Pancreas (tissue), 10 donors: ENCODE measurements around the gene RALBP1. TPM values are rescaled to one million over a fixed set of nuclear protein-coding genes. Genes with fewer than 3 reads are reported as not detected.
"Not testable (repeated sequence)": the region's sequence is repeated elsewhere in the genome, so short reads cannot be mapped to it uniquely, and the experiment has no call there.

Experiments
- ATAC-seq, 4 donors: fragments of 200-7000 bp; cut with Tn5 transposase; one replicate each; pipeline versions ENCODE4 v1.8.0 to v1.9.1; 2020; ENCODE audit warnings: mild to moderate bottlenecking in 4 of 4, moderate library complexity in 4 of 4
- DNase-seq, 6 donors: peaks; one replicate each; pipeline ENCODE4 v3.0.0-alpha.2; 2020
- FAIRE-seq: peaks from 2 replicates; lab custom pipeline; 2012; peaks lifted over from hg19 to GRCh38; lab: Jason Lieb, UNC
- H3K27ac ChIP-seq, 4 donors: fragments of 200-600 bp; sonication (generic); 1 replicate in 3 of 4; 2 replicates in 1 of 4; pipeline versions ENCODE4 v1.5.0 to v1.8.0; 2020
- H3K27me3 ChIP-seq, 4 donors: fragments of 200-600 bp; one replicate each; pipeline ENCODE4 v1.8.0; 2021
- H3K36me3 ChIP-seq, 3 donors: fragments of 200-600 bp; sonication (generic) in 1 of 3; one replicate each; pipeline versions ENCODE4 v1.5.0 to v1.8.0; 2020 to 2021
- H3K4me1 ChIP-seq, 3 donors: fragments of 200-600 bp; one replicate each; pipeline ENCODE4 v1.8.0; 2021
- H3K4me3 ChIP-seq, 4 donors: fragments of 200-600 bp; sonication (generic) in 2 of 4; one replicate each; pipeline versions ENCODE4 v1.5.0 to v1.8.0; 2020 to 2021
- H3K9me3 ChIP-seq, 4 donors: fragments of 200-600 bp; one replicate each; pipeline ENCODE4 v1.8.0; 2021
- WGBS, 2 donors: extraction: QIAGEN DNeasy Blood & Tissue Kit; methylation state at CpG; one replicate each; pipeline ENCODE4 v1.1.7; 2013; 5-methylcytosine and 5-hydroxymethylcytosine counted together
- intact Hi-C, 3 donors: fragments of 100-400 bp; cut with DNase I; formaldehyde crosslinking; loops; one replicate each; pipeline versions ENCODE4 v1.11.1 to v1.14.2; 2022
- polyA plus RNA-seq, 2 donors: library from polyadenylated mRNA; stranded (reverse); fragments of 200-250 nt; gene quantifications; one replicate each; pipeline ENCODE4 v1.2.3, GENCODE V29; 2013
- total RNA-seq, 6 donors: library from RNA; stranded (reverse); fragmentation: NEBNext Ultra II Directional in 4 of 6; extraction: Animal tissue kit (Norgen Biotek cat#: 25700) in 4 of 6; gene quantifications; one replicate each; pipeline versions ENCODE4 v1.2.1 to v1.2.4, GENCODE V29; 2021 to 2023
- TF ChIP-seq, protein P1 (sequence below), 4 donors: fragments of 200-600 bp; sonication (generic) in 3 of 4; IDR thresholded peaks; one replicate each; pipeline versions ENCODE4 v1.5.0 to v1.8.0; 2021; ENCODE audit warnings: antibody characterized with exemption in 4 of 4
- donor health status: healthy with polysubstance abuse.
- donor health status: DM: no; HTN: no; CAD: no; lungs with moderate emphysema.
- donor health status: DM: no; HTN: no; CAD: no.
- donor health status: control.
- donor health status: control.
- donor health status: Bipolar disorder and iron deficiency.
- donor health status: DM: yes; HTN: yes; CAD: no.
- donor health status: DM: no; HTN: no; CAD: no.
- donor health status: DM: no; HTN: no; CAD: no.
- donor health status: DM: yes; HTN: yes; CAD: no.

The RALBP1 gene
- total and polyA plus RNA-seq, 8 donors: 6.7 to 30.5 (median 12.9) TPM

DNA sequence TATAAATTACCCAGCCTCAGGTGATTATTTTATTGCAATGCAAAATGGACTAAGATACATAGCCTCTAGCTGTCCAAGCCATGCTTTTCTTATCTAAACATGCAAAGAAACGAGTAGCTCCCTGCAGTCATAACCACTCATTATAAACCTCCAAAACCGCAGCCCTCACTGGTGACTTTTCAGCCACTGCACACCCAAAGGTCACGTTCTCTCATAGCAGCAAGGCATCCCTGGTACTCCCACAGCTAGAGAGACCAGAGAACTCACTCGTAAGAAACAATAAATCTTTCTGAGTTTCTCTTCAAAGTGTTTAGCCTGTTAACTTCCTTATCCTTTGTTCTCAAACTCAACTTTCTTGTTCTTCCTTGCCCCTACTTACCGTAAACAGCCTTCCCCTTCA lies 28.5 kb upstream of the RALBP1 start:
- intact Hi-C loops: no loop called here
- WGBS, 2 donors: 59 to 62% methylated on average over 5 of the region's 5 CpGs
- FAIRE-seq: no peak

DNA sequence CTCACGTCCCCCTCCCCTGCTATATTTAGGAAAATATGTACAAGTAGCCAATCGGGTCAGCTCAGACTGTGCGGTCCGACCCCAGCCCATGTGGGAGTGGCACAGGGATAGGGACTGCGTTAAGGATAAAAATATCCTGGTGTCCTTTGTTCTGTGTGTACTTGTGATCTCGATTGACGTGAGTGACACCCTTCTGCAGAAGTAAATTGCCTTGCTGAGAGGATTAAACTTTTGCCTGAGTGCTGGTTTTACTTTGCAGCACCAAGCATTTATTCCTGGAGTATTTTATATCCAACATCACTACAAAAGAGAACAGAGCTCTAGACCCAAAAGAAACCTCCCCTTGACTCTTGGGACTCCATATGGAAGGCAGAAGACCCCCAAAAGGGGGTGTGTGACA lies 28.0 kb upstream of the RALBP1 start:
- 73 to 83% methylated on average over 7 of the region's 7 CpGs for WGBS, 2 donors
- Histone ChIP-seq H3K4me1 (no peaks in the 10 kb centered on the region), H3K36me3 (no peaks in the 10 kb centered on the region), H3K4me3 (no peak overlapping the region), H3K27ac (no peak overlapping the region), H3K9me3 (no peaks in the 10 kb centered on the region), H3K27me3 (no peaks in the 10 kb centered on the region)
- DNase-seq (no peak), ATAC-seq (no peak), FAIRE-seq (no peak)
- intact Hi-C loops: no loop called here
- TF ChIP-seq, protein P1, sequence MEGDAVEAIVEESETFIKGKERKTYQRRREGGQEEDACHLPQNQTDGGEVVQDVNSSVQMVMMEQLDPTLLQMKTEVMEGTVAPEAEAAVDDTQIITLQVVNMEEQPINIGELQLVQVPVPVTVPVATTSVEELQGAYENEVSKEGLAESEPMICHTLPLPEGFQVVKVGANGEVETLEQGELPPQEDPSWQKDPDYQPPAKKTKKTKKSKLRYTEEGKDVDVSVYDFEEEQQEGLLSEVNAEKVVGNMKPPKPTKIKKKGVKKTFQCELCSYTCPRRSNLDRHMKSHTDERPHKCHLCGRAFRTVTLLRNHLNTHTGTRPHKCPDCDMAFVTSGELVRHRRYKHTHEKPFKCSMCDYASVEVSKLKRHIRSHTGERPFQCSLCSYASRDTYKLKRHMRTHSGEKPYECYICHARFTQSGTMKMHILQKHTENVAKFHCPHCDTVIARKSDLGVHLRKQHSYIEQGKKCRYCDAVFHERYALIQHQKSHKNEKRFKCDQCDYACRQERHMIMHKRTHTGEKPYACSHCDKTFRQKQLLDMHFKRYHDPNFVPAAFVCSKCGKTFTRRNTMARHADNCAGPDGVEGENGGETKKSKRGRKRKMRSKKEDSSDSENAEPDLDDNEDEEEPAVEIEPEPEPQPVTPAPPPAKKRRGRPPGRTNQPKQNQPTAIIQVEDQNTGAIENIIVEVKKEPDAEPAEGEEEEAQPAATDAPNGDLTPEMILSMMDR (IDR thresholded peaks at IDR 0.05): no peak

More for the DNA sequence above, 28.5 kb upstream of the RALBP1 start:
- ATAC-seq (no peak), DNase-seq (no peak)
- TF ChIP-seq, protein P1 (IDR thresholded peaks at IDR 0.05): no peak
- Histone ChIP-seq H3K27ac (no peak overlapping the region), H3K27me3 (no peaks in the 10 kb centered on the region), H3K9me3 (no peaks in the 10 kb centered on the region), H3K4me1 (no peaks in the 10 kb centered on the region), H3K4me3 (no peak overlapping the region), H3K36me3 (no peaks in the 10 kb centered on the region)

DNA sequence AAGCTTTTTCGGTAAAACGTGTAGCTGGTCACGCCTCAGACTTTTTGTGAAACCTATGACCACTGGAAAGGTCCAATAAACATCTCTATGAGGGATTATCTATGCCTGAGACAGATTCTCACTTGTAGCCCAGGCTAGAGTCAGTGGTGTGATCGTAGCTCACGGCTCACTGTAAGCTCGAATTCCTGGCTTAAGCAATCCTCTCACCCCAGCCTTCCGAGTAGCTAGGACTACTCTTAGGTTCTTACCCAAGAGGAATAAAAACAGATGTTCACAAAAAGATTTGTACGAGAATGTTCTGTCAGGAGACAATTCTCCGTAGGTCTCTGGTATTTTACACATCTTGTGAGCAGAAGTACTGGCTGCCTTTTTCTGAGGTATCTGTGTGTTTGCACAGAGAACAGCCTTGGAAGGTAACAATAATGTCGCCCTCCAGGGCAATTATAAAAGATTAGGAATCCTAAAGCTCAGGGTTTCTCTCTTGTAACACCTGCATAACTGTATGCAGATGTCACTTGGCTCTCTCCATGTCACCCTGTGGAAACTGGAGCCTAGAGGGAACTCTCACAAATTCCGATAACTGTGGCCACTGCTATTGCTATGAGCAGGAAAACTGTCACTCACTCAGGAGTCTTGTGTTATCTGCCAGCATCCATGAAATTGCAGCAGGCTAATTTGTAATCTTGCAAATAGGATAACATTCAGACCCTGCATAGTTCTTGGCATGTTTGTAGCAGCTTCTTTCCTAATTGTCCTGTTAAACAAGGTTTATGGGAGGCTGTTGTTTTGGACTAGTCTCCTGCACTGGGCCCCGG lies 25.5 kb upstream of the RALBP1 start:
- H3K36me3 ChIP-seq: no peaks in the 10 kb centered on the region
- FAIRE-seq: no peak
- no peaks in the 10 kb centered on the region for H3K9me3 ChIP-seq
- no peaks in the 10 kb centered on the region for H3K27me3 ChIP-seq
- no peak overlapping the region for H3K27ac ChIP-seq
- ATAC-seq: no peak
- DNase-seq: no peak
- TF ChIP-seq, protein P1 (IDR thresholded peaks at IDR 0.05): no peak
- intact Hi-C loops: no loop called here
- 51 to 56% methylated on average over 12 of the region's 12 CpGs for WGBS, 2 donors
- no peaks in the 10 kb centered on the region for H3K4me1 ChIP-seq
- no peak overlapping the region for H3K4me3 ChIP-seq

DNA sequence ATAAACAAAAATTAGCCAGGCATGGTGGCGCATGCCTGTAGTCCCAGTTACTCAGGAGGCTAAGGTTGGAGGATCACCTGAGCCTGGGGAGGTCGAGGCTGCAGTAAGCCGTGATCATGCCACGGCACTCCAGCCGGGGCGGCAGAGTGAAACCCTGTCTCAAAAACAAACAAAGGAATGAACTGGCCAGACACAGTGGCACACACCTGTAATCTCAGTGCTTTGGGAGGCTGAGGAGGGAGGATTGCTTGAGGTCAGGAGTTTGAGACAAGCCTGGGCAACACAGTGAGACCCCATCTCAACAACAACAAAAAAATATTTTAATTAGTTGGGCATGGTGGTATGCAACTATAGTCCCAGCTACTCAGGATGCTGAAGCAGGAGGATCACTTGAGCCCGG lies 24.4 kb upstream of the RALBP1 start:
- ATAC-seq, H3K27me3 ChIP-seq, DNase-seq, H3K36me3 ChIP-seq, H3K4me3 ChIP-seq, H3K4me1 ChIP-seq, FAIRE-seq, H3K9me3 ChIP-seq, H3K27ac ChIP-seq, intact Hi-C loops: not testable (repeated sequence)
- 86 to 90% methylated on average over 7 of the region's 7 CpGs for WGBS, 2 donors

DNA sequence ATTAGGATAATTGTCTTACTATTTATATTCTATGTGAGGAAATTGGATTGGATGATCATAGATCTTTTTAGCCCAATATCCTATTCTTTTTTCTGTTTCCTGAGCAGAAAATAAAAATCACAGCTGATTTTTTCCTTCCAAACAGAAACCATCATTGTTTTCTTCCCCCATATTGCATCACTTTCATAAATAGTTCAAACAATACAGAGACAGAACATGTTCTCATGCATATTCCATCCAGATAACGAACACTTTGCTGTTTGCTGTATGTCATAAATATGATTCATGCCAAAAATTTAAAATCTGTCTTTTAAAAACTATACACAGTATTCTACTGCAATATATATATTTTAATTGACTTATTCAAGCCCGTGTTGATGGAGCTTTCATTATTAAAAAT lies 22.0 kb upstream of the RALBP1 start:
- no peaks in the 10 kb centered on the region for H3K36me3 ChIP-seq
- no peaks in the 10 kb centered on the region for H3K27me3 ChIP-seq
- TF ChIP-seq, protein P1 (IDR thresholded peaks at IDR 0.05): no peak
- no peak for DNase-seq
- intact Hi-C loops: no loop called here
- no peaks in the 10 kb centered on the region for H3K4me1 ChIP-seq
- no peak for FAIRE-seq
- no peak overlapping the region for H3K27ac ChIP-seq
- no peaks in the 10 kb centered on the region for H3K9me3 ChIP-seq
- ATAC-seq: no peak
- no peak overlapping the region for H3K4me3 ChIP-seq
- 64 to 81% methylated on average over 2 of the region's 2 CpGs for WGBS, 2 donors
